Lower lobe of right lung (tissue), 2 donors: Measurements from ENCODE around the gene OR5H15. TPM values are rescaled to one million over a fixed set of nuclear protein-coding genes. Genes with fewer than 3 reads are reported as not detected.

Experiments
- ATAC-seq, 2 donors: fragments of 200-7000 bp; cut with Tn5 transposase; one replicate each; pipeline ENCODE4 v1.9.1; 2020 to 2022; ENCODE audit warnings: mild to moderate bottlenecking in 2 of 2, moderate library complexity in 2 of 2
- DNase-seq: peaks from one replicate; pipeline ENCODE4 v3.0.0-alpha.2; 2020
- H3K27ac ChIP-seq: fragments of 200-600 bp; one replicate; pipeline ENCODE4 v1.8.0; 2022
- H3K27me3 ChIP-seq: fragments of 200-600 bp; one replicate; pipeline ENCODE4 v1.8.0; 2022; ENCODE audit warnings: low read depth
- H3K36me3 ChIP-seq: fragments of 200-600 bp; one replicate; pipeline ENCODE4 v1.8.0; 2022; ENCODE audit warnings: mild to moderate bottlenecking
- H3K4me1 ChIP-seq: fragments of 200-600 bp; one replicate; pipeline ENCODE4 v1.8.0; 2022
- H3K4me3 ChIP-seq: fragments of 200-600 bp; one replicate; pipeline ENCODE4 v1.8.0; 2022; ENCODE audit warnings: mild to moderate bottlenecking
- H3K9me3 ChIP-seq: fragments of 200-600 bp; one replicate; pipeline ENCODE4 v1.8.0; 2022
- intact Hi-C: fragments of 100-400 bp; cut with DNase I; formaldehyde crosslinking; loops from one replicate; pipeline ENCODE4 v1.11.0; 2022
- total RNA-seq: library from RNA; stranded (reverse); fragmentation: NEBNext Ultra II Directional; extraction: Animal tissue kit (Norgen Biotek cat#: 25700); gene quantifications from one replicate; pipeline ENCODE4 v1.2.1, GENCODE V29; 2021
- TF ChIP-seq, protein P1 (sequence below): fragments of 200-600 bp; IDR thresholded peaks from one replicate; pipeline ENCODE4 v1.8.0; 2022; ENCODE audit warnings: antibody characterized with exemption, mild to moderate bottlenecking
- donor health status: DM: no; HTN: yes; CAD: no; lungs with severe emphysema.

OR5H15 gene
- total RNA-seq, 1 donor from 2014 or later, result not detected

DNA sequence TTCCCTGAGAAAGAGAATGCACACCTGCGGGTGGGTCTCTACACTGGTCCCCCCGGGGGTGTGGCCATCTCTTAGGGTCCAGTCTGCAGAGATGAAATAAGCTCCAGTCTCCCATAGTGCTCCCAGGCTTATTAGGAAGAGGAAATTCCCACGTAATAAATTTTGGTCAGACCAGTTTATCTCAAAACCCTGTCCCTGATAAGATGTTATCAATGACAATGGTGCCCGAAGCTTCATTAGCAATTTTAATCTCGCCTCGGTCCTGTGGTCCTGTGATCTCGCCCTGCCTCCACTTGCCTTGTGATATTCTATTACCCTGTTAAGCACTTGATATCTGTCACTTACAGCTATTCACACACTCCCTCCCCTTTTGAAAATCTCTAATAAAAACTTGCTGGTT lies 46.8 kb downstream of the OR5H15 start:
- H3K27ac ChIP-seq, result no peak overlapping the region
- TF ChIP-seq, protein P1, sequence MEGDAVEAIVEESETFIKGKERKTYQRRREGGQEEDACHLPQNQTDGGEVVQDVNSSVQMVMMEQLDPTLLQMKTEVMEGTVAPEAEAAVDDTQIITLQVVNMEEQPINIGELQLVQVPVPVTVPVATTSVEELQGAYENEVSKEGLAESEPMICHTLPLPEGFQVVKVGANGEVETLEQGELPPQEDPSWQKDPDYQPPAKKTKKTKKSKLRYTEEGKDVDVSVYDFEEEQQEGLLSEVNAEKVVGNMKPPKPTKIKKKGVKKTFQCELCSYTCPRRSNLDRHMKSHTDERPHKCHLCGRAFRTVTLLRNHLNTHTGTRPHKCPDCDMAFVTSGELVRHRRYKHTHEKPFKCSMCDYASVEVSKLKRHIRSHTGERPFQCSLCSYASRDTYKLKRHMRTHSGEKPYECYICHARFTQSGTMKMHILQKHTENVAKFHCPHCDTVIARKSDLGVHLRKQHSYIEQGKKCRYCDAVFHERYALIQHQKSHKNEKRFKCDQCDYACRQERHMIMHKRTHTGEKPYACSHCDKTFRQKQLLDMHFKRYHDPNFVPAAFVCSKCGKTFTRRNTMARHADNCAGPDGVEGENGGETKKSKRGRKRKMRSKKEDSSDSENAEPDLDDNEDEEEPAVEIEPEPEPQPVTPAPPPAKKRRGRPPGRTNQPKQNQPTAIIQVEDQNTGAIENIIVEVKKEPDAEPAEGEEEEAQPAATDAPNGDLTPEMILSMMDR, result no peak
- no peaks in the 10 kb centered on the region for H3K27me3 ChIP-seq
- ATAC-seq (no peak), DNase-seq (no peak)
- H3K4me1 ChIP-seq, result no peaks in the 10 kb centered on the region
- no peaks in the 10 kb centered on the region for H3K9me3 ChIP-seq
- no peak overlapping the region for H3K4me3 ChIP-seq
- intact Hi-C loops, result loop anchor here (2.0 kb wide), 1 partner anchor 58 kb away; no protein-coding TSS in a partner anchor
- H3K36me3 ChIP-seq, result no peaks in the 10 kb centered on the region

DNA sequence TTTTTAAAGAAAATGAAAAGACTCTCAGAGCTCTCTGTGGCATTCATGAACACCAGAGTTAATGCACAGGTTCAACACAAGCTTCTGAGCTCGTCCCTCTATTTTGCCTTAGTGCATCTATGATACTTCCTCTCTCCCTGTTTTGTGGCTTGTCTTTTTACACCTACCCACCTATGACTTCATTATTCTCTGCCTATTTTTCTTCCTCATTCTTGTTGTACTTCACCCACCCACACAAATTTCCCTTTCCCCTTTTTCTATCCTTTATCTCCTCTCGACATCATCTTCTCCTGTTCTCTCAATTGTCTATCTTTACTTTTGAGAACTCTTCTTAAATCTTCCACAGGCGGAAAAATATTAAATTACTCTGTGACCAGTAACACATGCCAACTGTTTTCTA lies 48.6 kb downstream of the OR5H15 start:
- Histone ChIP-seq H3K27ac (no peak overlapping the region), H3K4me1 (no peaks in the 10 kb centered on the region), H3K36me3 (no peaks in the 10 kb centered on the region), H3K4me3 (no peak overlapping the region), H3K9me3 (no peaks in the 10 kb centered on the region), H3K27me3 (no peaks in the 10 kb centered on the region)
- intact Hi-C loops, result no loop called here
- TF ChIP-seq, protein P1, result no peak
- DNase-seq (no peak), ATAC-seq (no peak)

Other genes with a start within 250 kb of the OR5H15 start
- gene RIOX2, start 194.3 kb upstream of the OR5H15 start, total RNA-seq, result 20.5 TPM
- gene GABRR3, start 131.4 kb upstream of the OR5H15 start, total RNA-seq, result not detected
- not detected for gene OR5AC2, start 79.5 kb upstream of the OR5H15 start, total RNA-seq
- gene OR5H1, start 36.0 kb upstream of the OR5H15 start, total RNA-seq, result not detected
- gene OR5H14, start 19.2 kb upstream of the OR5H15 start, total RNA-seq, result not detected
- gene OR5H6, start 97.5 kb downstream of the OR5H15 start, total RNA-seq, result not detected
- not detected for gene OR5H2, start 115.8 kb downstream of the OR5H15 start, total RNA-seq
- not detected for gene OR5K4, start 187.2 kb downstream of the OR5H15 start, total RNA-seq
- gene OR5K3, start 224.0 kb downstream of the OR5H15 start, total RNA-seq, result not detected